Esophagus muscularis mucosa (tissue), 3 donors: ENCODE measurements around the gene BDH1.

Experiments
- CTCF ChIP-seq, 3 experiments: fragments of 200-600 bp in 2 of 3; fragments of 450-650 bp in 1 of 3; sonication (generic) in 2 of 3; IDR thresholded peaks; one replicate each; pipeline ENCODE4 v1.5.1; 2017 to 2019; ENCODE audit warnings: antibody characterized with exemption in 3 of 3, mild to moderate bottlenecking in 2 of 3, moderate library complexity in 1 of 3
- POLR2A ChIP-seq: fragments of 450-650 bp; IDR thresholded peaks from one replicate; pipeline ENCODE4 v1.6.1; 2017; ENCODE audit warnings: antibody characterized with exemption, moderate library complexity, mild to moderate bottlenecking, low read depth

- TF ChIP-seq CTCF (IDR thresholded peaks at IDR 0.05) (no peak), POLR2A (no peak)
Observed at GRCh38 chr3:197494366-197495058, 61.3 kb downstream of the BDH1 start.
